Esophagus muscularis mucosa (tissue), 4 donors: ENCODE measurements around the gene HNF1B.

Source experiments
- EP300 ChIP-seq: sonication (generic); formaldehyde crosslinking; IDR thresholded peaks from one replicate; pipeline ENCODE4 v1.6.1; 2017; ENCODE audit warnings: antibody characterized with exemption
- POLR2A ChIP-seq: fragments of 450-650 bp; IDR thresholded peaks from one replicate; pipeline ENCODE4 v1.6.1; 2017; ENCODE audit warnings: antibody characterized with exemption, moderate library complexity, mild to moderate bottlenecking, low read depth
- POLR2AphosphoS5 ChIP-seq, 2 donors: sonication (generic); formaldehyde crosslinking; IDR thresholded peaks; one replicate each; pipeline ENCODE4 v1.6.1; 2017; ENCODE audit warnings: antibody characterized with exemption in 2 of 2
- TF ChIP-seq, protein P1 (sequence below), 3 experiments: fragments of 200-600 bp in 2 of 3; fragments of 450-650 bp in 1 of 3; sonication (generic) in 2 of 3; IDR thresholded peaks; one replicate each; pipeline ENCODE4 v1.5.1; 2017 to 2019; ENCODE audit warnings: antibody characterized with exemption in 3 of 3, mild to moderate bottlenecking in 2 of 3, moderate library complexity in 1 of 3

DNA sequence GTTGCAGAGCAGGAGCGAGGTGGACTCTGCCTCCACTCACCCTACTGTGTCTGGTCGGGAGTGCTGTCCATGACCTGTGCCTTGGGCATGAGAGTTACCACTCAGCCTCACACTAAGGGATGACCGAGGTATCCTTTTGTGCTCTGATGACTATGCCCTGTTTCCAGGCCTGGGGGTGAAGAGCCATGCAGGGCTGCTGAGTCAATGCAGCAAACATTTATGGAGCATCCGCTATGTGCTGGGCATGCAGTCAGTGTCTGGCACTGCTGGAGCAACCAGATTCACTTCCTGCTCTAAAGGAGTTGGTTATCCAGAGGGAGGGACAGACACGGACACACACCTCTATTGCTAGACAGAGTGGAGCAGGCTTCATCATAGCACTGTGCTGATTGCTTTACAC lies 7.6 kb upstream of the HNF1B start:
- TF ChIP-seq, protein P1, sequence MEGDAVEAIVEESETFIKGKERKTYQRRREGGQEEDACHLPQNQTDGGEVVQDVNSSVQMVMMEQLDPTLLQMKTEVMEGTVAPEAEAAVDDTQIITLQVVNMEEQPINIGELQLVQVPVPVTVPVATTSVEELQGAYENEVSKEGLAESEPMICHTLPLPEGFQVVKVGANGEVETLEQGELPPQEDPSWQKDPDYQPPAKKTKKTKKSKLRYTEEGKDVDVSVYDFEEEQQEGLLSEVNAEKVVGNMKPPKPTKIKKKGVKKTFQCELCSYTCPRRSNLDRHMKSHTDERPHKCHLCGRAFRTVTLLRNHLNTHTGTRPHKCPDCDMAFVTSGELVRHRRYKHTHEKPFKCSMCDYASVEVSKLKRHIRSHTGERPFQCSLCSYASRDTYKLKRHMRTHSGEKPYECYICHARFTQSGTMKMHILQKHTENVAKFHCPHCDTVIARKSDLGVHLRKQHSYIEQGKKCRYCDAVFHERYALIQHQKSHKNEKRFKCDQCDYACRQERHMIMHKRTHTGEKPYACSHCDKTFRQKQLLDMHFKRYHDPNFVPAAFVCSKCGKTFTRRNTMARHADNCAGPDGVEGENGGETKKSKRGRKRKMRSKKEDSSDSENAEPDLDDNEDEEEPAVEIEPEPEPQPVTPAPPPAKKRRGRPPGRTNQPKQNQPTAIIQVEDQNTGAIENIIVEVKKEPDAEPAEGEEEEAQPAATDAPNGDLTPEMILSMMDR (IDR thresholded peaks at IDR 0.05) = no peak
- no peak for TF ChIP-seq POLR2AphosphoS5 (IDR thresholded peaks at IDR 0.05)
- no peak for TF ChIP-seq POLR2A
- TF ChIP-seq EP300 = no peak
